Activated T-cell treated with anti-CD3 and anti-CD28 coated beads for 4 hours (primary cell): ENCODE measurements around the gene DCAF10.
"Not testable (repeated sequence)": the region's sequence is repeated elsewhere in the genome, so short reads cannot be mapped to it uniquely, and the experiment has no call there.

Source experiments
- DNase-seq: peaks from one replicate; pipeline ENCODE4 v3.0.0-alpha.2; 2020

The DCAF10 gene

GRCh38 chr9:37909836-37910235 lies 109.2 kb downstream of the DCAF10 start:
- DNase-seq = not testable (repeated sequence)

GRCh38 chr9:37910271-37910670 lies 109.7 kb downstream of the DCAF10 start:
- no peak for DNase-seq

GRCh38 chr9:37911271-37911681 lies 110.7 kb downstream of the DCAF10 start:
- no peak for DNase-seq

GRCh38 chr9:37913480-37914153 lies 113.0 kb downstream of the DCAF10 start:
- peak; percentile 80 for DNase-seq

DNA sequence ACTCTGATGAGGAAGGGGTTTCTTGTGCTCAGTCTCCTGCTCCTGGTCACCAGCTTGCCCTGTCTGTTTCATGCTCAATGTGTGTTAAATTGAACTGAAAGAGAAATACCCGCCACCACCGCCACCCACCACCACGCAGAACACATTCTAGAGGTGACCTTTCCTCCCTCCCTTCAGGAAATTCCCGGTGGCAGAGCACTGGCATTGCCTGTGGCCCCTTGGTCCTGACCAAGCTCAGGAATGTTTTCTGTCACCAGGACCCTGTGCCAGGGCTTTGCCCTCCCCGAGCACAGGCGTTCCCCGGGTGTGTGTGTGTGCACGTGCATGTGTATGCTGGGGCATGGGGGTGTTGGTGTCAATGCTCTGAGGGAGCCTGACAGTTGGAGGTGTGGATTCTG lies 113.6 kb downstream of the DCAF10 start:
- no peak for DNase-seq

- DNase-seq = no peak
Observed at GRCh38 chr9:37914701-37915358, 114.2 kb downstream of the DCAF10 start.

DNA sequence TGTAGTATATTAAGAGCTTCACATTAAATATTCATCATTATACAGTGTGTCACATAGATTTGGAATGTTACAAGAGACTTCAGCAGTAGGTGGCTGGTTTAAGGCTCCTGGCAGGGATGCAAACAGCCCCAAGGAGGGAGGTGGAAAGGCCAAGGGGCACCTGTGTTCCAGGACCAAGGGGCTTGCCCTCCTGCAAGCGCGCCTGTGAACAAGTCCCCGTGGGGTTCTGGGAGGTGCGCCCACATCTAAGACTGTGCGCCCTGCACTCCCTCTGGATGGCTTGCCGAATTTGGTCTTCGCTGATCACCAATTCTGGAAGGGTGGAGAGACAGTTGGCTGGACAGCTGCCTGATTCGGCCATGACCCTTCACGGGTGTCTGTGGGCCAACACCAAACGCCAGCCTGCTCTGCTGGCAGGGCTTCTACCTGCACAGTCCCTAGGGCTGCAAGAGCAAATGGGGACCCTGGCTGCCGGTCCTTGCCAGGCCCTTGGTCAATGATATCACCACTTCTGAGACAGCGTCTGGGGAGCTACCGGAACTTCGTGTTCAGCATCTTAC lies 115.4 kb downstream of the DCAF10 start:
- no peak for DNase-seq

DNA sequence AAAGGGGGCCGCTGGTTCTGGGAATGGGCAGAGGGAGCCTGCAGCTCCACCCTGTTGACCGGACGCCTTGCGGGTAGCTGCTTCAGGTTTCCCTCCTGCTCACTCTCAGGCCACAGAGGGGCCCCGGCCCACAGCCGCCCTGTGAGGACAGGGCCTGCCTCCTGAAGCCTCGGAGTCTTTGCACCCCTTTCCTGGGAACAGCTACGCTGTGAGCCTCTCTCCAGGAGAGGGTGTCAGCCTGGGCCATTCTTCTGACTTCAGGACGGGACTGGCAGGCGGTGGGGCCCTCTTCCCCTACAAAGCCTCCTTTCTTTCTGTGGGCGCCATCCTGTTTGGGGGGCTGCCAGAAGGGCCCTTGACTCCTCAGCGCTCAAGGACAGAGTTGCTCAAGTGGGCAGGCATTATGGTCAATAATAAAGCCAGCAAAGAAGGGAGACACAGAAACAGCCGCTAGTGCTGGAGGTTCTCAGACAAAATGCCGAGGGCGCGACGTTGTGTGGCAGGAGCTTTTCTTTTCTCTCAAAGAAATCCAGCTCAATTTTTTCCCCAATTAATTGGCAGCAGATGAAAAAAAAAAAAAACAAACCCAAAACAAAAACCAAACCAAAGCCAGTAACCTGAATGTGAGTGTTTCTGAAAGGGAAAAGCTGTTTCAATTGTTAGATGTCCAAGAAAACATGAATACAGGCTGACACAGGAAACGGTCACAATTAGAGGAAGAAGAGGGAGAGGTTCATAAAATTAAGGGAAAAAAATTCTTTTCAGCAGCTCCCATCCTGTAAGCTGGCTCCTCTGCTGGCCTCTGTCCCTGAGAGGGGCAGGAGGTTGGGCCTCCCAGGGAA lies 116.1 kb downstream of the DCAF10 start:
- no peak for DNase-seq
